CD4-positive, alpha-beta T cell treated with Interleukin-15 for 1 hour (primary cell): ENCODE results near the gene TSPAN18.

Experiments used
- DNase-seq: peaks from one replicate; pipeline ENCODE4 v3.0.0-alpha.2; 2020

Gene TSPAN18

GRCh38 chr11:44852159-44852747, 125.5 kb downstream of the TSPAN18 start:
- no peak for DNase-seq

DNA sequence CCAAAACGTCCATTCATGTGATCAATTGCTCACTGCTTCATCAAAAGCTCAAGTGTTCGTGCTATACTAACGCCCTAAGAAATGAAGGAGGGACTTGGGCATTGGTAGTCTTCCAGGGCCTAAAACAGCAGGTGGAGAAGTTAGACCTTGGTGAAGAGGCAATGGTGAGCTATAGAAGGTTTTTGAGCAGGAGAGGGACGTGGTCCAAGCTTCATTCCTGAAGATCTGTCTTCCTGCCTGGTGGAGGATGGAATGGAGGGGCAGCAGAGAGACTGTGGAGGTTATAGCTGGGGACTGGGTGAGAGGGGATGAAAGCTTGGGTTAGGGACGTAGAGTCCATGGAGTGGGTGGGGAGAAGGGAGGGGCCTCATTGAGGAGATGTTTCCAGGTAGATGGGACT, 126.2 kb downstream of the TSPAN18 start:
- DNase-seq, result no peak

DNA sequence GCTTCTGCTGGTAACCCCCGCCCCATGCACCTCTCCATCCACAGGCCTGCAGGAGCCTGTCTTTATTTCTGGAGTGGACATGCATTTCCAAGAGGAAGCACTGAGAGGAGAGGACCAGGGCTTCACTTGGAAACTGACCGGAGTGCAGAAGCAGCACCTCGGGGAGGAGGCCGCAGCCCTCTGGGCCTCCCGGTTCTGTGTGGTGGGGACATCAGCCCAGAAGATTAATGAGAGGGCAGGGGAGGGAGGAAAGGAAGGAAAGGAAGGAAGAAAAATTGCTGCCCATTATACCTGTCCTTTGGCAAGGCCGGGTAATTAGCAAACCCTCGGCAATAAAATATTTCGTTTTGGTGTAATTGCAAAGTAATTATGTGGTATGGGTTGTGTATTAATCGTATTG, 126.9 kb downstream of the TSPAN18 start:
- DNase-seq, result no peak

DNA sequence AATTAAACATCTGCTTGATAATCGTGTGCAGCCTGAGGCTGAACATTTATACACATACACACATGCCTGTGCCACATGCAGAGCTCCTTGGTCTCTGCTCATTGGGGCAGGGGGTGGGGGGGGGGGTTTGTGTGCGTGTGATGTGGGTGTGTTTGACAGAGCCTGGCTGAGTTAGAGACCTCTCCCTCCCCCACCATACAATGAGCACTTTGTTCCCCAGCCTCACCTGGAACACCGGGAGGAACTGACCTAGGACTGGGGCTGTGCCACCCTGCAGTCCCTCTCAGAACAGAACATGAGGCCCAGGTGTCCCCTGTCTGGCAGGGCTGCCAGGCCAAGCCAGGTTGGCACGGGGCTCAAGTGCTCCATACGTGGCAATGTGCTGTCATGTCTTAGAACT, 127.3 kb downstream of the TSPAN18 start:
- no peak for DNase-seq

- no peak for DNase-seq
These were observed 128.2 kb downstream of the TSPAN18 start for GRCh38 chr11:44854741-44855492.

- DNase-seq, result no peak
These were observed 128.7 kb downstream of the TSPAN18 start for GRCh38 chr11:44855493-44855849.

- DNase-seq, result no peak
These were observed 130.8 kb downstream of the TSPAN18 start for GRCh38 chr11:44857490-44858090.

- DNase-seq, result no peak
These were observed 132.2 kb downstream of the TSPAN18 start for GRCh38 chr11:44858796-44859527.

DNA sequence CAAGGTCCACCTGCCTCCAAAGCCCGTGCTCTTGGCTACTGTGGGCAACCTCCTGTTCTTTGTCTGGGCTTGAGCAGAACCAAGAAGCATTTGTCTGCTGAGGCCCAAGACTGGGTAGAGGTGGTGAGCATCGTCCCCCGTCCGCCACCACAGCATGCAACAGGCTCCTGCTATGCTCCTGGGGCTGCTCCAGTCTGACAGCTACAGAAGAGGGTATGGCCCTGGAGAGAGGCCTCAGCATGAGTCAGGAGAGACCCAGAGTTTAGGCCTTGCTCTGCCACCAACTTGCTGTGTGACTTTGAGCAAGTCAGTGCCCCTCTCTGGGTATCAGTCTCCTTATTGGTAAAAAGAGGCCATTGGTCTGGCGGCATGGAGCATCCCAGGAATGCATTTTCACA, 132.8 kb downstream of the TSPAN18 start:
- DNase-seq, result no peak

DNA sequence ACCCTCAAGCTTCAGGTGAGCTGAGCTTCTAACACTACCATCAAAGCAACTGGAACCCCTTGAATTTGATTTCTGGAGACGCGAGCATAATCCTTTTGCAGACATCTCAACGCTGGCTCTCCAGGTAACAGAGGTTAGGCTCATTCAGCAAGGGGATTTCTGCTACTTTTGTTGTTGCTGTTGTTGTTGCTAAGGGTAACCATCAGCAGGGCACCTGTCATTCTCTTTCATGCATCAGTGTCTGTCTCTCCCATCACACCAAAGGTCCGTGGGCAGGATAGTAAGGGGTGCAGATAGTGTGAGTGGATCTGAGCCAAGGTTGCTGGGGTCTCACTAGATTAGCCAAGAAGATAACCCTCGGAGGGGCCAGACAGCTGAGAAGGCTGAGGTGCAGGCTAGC, 133.6 kb downstream of the TSPAN18 start:
- DNase-seq, result no peak

DNA sequence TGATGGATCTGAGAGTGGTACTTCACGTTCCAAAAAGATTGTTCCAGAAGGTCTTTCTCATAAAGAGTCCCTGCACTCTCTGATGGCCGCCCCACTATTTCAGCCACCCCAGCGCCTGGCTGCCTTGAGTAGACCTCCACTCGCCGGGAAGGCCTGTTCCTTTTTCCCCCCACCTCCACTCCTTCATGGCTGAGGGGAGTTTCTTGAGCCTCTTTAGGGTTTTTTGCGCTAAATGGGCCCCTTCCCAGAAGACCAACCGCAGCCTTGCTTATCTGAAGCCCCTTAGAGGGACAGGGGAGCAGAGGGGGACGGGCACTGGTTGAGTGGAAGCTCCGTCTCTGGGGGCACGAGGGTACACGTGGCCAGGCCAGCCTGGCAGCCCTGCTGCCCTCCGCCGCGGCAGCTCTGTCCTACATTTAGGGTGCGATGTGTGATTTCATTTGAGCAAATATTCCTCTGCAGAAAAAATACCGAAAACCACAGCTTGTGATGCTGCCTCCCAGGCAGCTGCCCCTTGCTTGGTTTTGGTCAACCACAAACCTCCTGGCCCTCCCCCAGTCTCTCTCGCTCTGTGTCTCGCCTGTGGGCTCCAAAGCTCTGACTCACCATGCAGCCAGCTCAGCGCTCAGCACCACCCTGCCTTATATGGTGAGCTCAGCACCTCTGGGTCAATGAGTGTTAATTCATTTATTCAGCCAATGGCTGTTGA, 135.2 kb downstream of the TSPAN18 start:
- peak; percentile 76 for DNase-seq

GRCh38 chr11:44862558-44863101, 135.9 kb downstream of the TSPAN18 start:
- DNase-seq, result no peak

DNA sequence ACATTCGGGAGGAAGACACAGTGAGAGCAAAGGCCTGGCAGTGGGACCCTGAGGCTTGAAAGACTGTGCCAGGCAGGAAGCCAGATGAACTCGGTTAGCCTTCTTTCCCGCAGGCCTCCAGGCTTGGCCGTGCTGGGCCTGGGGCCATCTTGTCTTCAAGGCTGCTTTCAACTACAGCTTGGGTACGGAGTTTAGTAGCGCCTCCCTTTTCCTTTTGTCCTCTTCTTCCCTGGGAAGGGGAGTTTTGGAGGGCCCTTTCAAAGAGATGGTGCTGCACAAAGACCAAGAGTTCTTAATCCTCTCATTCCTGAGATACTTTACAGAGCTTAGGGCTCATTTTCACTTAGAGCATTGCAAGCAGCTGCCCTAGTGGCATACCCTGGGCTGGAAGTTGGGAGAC, 136.5 kb downstream of the TSPAN18 start:
- no peak for DNase-seq

GRCh38 chr11:44865866-44866272, 139.1 kb downstream of the TSPAN18 start:
- no peak for DNase-seq

DNA sequence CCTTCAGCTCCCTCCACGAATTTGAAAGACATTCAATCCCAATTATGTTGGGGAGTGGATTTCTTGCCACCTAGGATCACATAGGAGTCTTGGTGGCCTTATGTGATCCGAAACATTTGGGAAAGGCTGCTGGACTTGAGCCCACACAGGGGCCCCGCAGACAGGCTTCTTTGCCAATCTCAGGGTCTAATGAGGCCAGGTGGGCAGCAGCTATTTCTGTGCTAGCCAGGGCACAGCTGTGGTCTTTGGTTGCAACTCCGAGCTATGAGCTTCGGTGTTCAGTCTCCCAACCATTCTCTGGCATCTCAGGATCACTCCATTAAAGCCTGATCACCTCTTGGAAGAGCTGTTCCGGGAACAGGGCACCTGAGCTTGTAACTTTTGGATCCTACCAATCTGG, 139.5 kb downstream of the TSPAN18 start:
- no peak for DNase-seq

DNA sequence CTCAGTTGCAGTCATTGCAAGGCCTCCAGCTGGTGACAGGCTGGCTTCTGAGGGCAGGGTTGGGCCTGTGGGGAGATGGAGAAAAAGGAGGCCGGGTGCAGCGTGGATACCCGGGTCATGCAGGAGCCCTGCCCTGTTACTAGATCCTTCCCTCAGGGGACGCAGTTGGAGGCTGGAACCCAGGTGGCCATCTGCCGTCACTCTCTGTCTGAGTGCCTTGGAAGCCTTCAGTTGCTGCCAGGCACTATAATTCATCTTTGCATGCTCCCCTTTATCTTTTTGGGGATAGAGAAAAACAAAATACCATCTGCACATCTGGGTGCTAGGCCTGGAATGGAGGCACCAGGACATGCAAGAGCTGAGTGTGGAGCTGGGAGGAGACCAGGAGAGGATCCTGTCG, 141.3 kb downstream of the TSPAN18 start:
- no peak for DNase-seq

- no peak for DNase-seq
These were observed 142.0 kb downstream of the TSPAN18 start for GRCh38 chr11:44868455-44869421.

DNA sequence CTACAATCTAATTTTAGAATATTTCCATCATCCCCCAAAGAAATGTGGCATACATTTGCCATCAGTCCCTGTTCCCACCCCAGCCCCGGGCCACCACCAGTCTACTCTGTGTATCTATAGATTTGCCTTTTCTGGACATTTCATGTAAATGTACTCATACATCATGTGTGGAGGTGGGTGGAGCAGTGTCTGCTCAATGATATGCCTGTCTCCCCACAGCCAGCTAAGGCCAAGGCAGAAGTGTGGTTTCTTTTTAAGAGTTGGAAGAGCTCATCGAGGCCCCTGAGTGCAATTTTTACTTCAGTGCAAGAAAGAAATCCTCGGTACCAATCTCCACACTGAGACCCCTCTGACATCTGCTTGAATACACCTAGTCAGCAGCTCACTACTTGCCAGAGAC, 143.4 kb downstream of the TSPAN18 start:
- DNase-seq, result no peak

DNA sequence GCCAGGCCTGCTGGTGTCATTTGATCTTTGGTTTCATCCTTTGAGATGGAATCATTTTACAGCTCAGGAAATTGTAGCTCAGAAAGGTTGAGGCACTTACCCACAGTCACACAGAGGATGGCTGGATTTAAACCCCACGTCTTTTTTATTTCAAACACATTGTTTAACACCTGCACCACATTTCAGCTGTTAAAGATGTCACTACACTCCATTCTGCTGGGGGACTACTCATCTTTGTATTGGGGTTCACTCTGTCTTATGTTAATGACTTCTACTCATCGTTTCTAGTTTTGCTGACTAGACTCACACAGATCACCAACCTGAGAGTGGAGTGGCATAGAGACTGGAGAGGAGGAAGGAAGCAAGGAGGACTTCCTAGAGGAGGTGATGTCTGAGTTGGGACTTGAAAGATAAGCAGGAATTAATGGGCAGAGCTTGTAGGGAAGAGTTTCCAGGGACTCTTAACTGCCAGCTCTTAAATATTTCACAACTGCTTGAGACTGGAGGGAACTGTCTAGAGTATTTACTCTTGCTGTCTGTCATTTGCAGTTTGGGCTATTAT, 143.9 kb downstream of the TSPAN18 start:
- DNase-seq, result no peak

GRCh38 chr11:44871682-44872081, 144.9 kb downstream of the TSPAN18 start:
- peak; percentile 19 for DNase-seq

- DNase-seq, result no peak
These were observed 145.8 kb downstream of the TSPAN18 start for GRCh38 chr11:44872556-44872955.
